GM12878 (cell line): ENCODE data around the gene ACSF2. TPM values are rescaled to one million over a fixed set of nuclear protein-coding genes. Genes with fewer than 3 reads are reported as not detected.

ENCODE experiments used
- ATAC-seq: fragments of 200-7000 bp; cut with Tn5 transposase; 3 replicates; pipeline ENCODE4 v1.9.1; 2020; ENCODE audit warnings: mild to moderate bottlenecking, moderate library complexity
- BruUV-seq: library from RNA; stranded (reverse); fragments of 400-500 nt; replicated peaks from 2 replicates; lab custom pipeline; 2021; lab: Mats Ljungman, UMichigan
- CTCF ChIA-PET: fragments of 300-600 bp; sonication (Branson Sonifier 250); formaldehyde crosslinking; extraction: SDS; loops from one replicate; lab custom pipeline; 2021; ENCODE audit warnings: inconsistent platforms; lab: Yijun Ruan, JAX
- POLR2A ChIA-PET: fragments of 350-600 bp; formaldehyde crosslinking; extraction: SDS; loops from one replicate; lab custom pipeline; 2021; ENCODE audit warnings: inconsistent platforms; lab: Charles Lee
- RAD21 ChIA-PET: fragments of 300-600 bp; sonication (Branson Sonifier 250); formaldehyde crosslinking; loops from one replicate; lab custom pipeline; 2023; ENCODE audit warnings: antibody characterized with exemption; ENCODE audit not compliant: unreplicated experiment; lab: Charles Lee
- SMC1A ChIA-PET: fragments of 300-600 bp; sonication (Branson Sonifier 250); formaldehyde crosslinking; loops from one replicate; lab custom pipeline; 2023; ENCODE audit not compliant: unreplicated experiment, uncharacterized antibody; lab: Charles Lee
- DNase-seq: peaks from one replicate; pipeline ENCODE4 v3.0.0-alpha.2; 2011; ENCODE audit warnings: low read depth, low spot score
- FAIRE-seq: peaks from 3 replicates; lab custom pipeline; 2011; peaks lifted over from hg19 to GRCh38; lab: Jason Lieb, UNC
- H2AFZ ChIP-seq: 2 replicates; pipeline ENCODE4 v1.6.0; 2011; ENCODE audit warnings: low read depth, low read length, control low read depth; ENCODE audit not compliant: control insufficient read depth
- H3K27ac ChIP-seq: 2 replicates; pipeline ENCODE4 v1.5.1; 2011; ENCODE audit warnings: control low read depth; ENCODE audit not compliant: control insufficient read depth, insufficient read depth
- H3K27me3 ChIP-seq, 2 experiments: replicated peaks in 1 of 2; 2 replicates each; pipeline versions ENCODE4 v1.6.0 to v1.6.1; 2011; ENCODE audit warnings: low read length in 1 of 2; ENCODE audit not compliant: control insufficient read depth in 2 of 2, insufficient read depth in 2 of 2
- H3K36me3 ChIP-seq, 2 experiments: 2 replicates each; pipeline ENCODE4 v1.5.1; 2011; ENCODE audit warnings: low read length in 1 of 2; ENCODE audit not compliant: control insufficient read depth in 2 of 2, insufficient read depth in 2 of 2
- H3K4me1 ChIP-seq: 2 replicates; pipeline ENCODE4 v1.6.1; 2011; ENCODE audit warnings: mild to moderate bottlenecking, low read length, moderate library complexity, mixed read lengths; ENCODE audit not compliant: control insufficient read depth, insufficient read depth
- H3K4me2 ChIP-seq: 2 replicates; pipeline ENCODE4 v1.6.0; 2011; ENCODE audit warnings: control low read depth; ENCODE audit not compliant: control insufficient read depth, insufficient read depth
- H3K4me3 ChIP-seq: fragments of 200-600 bp; sonication (generic); 2 replicates; pipeline ENCODE4 v1.5.1; 2016
- H3K79me2 ChIP-seq: 2 replicates; pipeline ENCODE4 v1.6.0; 2011; ENCODE audit warnings: low read length; ENCODE audit not compliant: control insufficient read depth, insufficient read depth
- H3K9ac ChIP-seq: 2 replicates; pipeline ENCODE4 v1.8.0; 2011; ENCODE audit warnings: low read length, control low read depth, mixed read lengths; ENCODE audit not compliant: control insufficient read depth, insufficient read depth
- H3K9me3 ChIP-seq: replicated peaks from 3 replicates; pipeline ENCODE4 v1.5.1; 2011; ENCODE audit warnings: mild to moderate bottlenecking, low read length; ENCODE audit not compliant: control insufficient read depth, insufficient read depth
- H4K20me1 ChIP-seq: 2 replicates; pipeline ENCODE4 v1.6.0; 2011; ENCODE audit not compliant: control insufficient read depth, insufficient read depth
- ATF7 ChIP-seq: fragments of 450-650 bp; IDR thresholded peaks from 2 replicates; pipeline ENCODE4 v1.6.1; 2016; ENCODE audit warnings: low read depth, mild to moderate bottlenecking
- BRCA1 ChIP-seq: IDR thresholded peaks from 2 replicates; pipeline ENCODE4 v1.6.1; 2011; ENCODE audit warnings: low read depth, low read length, improper control_type of control experiment
- EZH2 ChIP-seq: IDR thresholded peaks from 2 replicates; pipeline ENCODE4 v1.6.1; 2012; ENCODE audit warnings: low read depth, mild to moderate bottlenecking, control low read depth, inconsistent platforms, low read length, borderline replicate concordance; ENCODE audit not compliant: control insufficient read depth
- IRF5 ChIP-seq: fragments of 450-650 bp; IDR thresholded peaks from 2 replicates; pipeline ENCODE4 v1.6.1; 2017; ENCODE audit warnings: borderline replicate concordance
- MEF2A ChIP-seq: IDR thresholded peaks from 2 replicates; pipeline ENCODE4 v1.6.1; 2011; ENCODE audit warnings: low read depth, mild to moderate bottlenecking, low read length, moderate library complexity; ENCODE audit not compliant: insufficient read depth
- POLR2A ChIP-seq: IDR thresholded peaks from 2 replicates; pipeline ENCODE4 v1.6.1; 2011; ENCODE audit warnings: low read depth, mild to moderate bottlenecking, low read length
- POLR2AphosphoS2 ChIP-seq: IDR thresholded peaks from 2 replicates; pipeline ENCODE4 v1.6.1; 2011; ENCODE audit warnings: low read depth, mild to moderate bottlenecking, low read length, improper control_type of control experiment, moderate library complexity
- RELA ChIP-seq: fragments of 450-650 bp; IDR thresholded peaks from 2 replicates; pipeline ENCODE4 v1.8.0; 2014; ENCODE audit warnings: borderline replicate concordance; ENCODE audit not compliant: partially characterized antibody
- ZNF274 ChIP-seq: IDR thresholded peaks from one replicate; pipeline ENCODE4 v1.8.0; 2011; ENCODE audit not compliant: insufficient read length, insufficient read depth
- ZNF384 ChIP-seq: IDR thresholded peaks from 2 replicates; pipeline ENCODE4 v1.6.1; 2012; ENCODE audit warnings: low read depth, mild to moderate bottlenecking, low read length, improper control_type of control experiment, borderline replicate concordance
- WGBS: methylation state at CpG from one replicate; pipeline ENCODE4 v1.1.6; 2016; ENCODE audit warnings: low lambda C conversion rate; ENCODE audit not compliant: insufficient replicate concordance, insufficient coverage; ENCODE audit errors: missing lambda C conversion rate; 5-methylcytosine and 5-hydroxymethylcytosine counted together
- in situ Hi-C: fragments of 300-500 bp; cut with MboI; formaldehyde crosslinking; loops from 9 replicates; pipeline ENCODE4 v1.14.3; 2018; ENCODE audit warnings: mixed read lengths
- intact Hi-C: fragments of 100-400 bp; cut with micrococcal nuclease; formaldehyde crosslinking; loops from one replicate; pipeline ENCODE4 v1.14.2; 2022; ENCODE audit not compliant: unreplicated experiment
- polyA plus RNA-seq, 11 experiments: library from polyadenylated mRNA; depleted of rRNA in 4 of 11; unstranded in 6 of 11; stranded (reverse) in 5 of 11; fragments of >200 nt; fragmentation: Nextera tagmentation in 4 of 11; fragmentation: Illumina TruSeq in 1 of 11; extraction: Ambion mirVana in 4 of 11; extraction: Trizol in 1 of 11; gene quantifications; 1 replicate in 1 of 11; 2 replicates in 10 of 11; pipeline versions ENCODE4 v1.2.1 to v1.2.3, GENCODE V29; 2011 to 2016; ENCODE audit warnings: inconsistent platforms in 2 of 11, missing spikeins in 2 of 11, low read depth in 1 of 11
- total RNA-seq, 4 experiments: library from RNA; depleted of rRNA in 3 of 4; stranded (reverse); fragments of >200 nt in 3 of 4; fragmentation: Illumina TruSeq in 1 of 4; extraction: Trizol in 1 of 4; gene quantifications; 2 replicates each; pipeline versions ENCODE4 v1.2.1 to v1.2.3, GENCODE V29; 2013 to 2021
- TF ChIP-seq, protein P1 (sequence below): fragments of 450-650 bp; formaldehyde crosslinking; IDR thresholded peaks from 2 replicates; pipeline ENCODE4 v1.5.0; 2022; ENCODE audit warnings: mild to moderate bottlenecking, missing genetic modification characterization
- TF ChIP-seq, protein P2 (sequence below): IDR thresholded peaks from 2 replicates; pipeline ENCODE4 v1.6.1; 2011; ENCODE audit warnings: low read depth, low read length, improper control_type of control experiment, borderline replicate concordance

Gene ACSF2
- total and polyA plus RNA-seq, 10 of the 15 experiments (the other 5 are each of a cell fraction or from before 2014, with no cell fraction given), result 7.1 to 32.8 (median 16.8) TPM

- TF ChIP-seq, protein P1, sequence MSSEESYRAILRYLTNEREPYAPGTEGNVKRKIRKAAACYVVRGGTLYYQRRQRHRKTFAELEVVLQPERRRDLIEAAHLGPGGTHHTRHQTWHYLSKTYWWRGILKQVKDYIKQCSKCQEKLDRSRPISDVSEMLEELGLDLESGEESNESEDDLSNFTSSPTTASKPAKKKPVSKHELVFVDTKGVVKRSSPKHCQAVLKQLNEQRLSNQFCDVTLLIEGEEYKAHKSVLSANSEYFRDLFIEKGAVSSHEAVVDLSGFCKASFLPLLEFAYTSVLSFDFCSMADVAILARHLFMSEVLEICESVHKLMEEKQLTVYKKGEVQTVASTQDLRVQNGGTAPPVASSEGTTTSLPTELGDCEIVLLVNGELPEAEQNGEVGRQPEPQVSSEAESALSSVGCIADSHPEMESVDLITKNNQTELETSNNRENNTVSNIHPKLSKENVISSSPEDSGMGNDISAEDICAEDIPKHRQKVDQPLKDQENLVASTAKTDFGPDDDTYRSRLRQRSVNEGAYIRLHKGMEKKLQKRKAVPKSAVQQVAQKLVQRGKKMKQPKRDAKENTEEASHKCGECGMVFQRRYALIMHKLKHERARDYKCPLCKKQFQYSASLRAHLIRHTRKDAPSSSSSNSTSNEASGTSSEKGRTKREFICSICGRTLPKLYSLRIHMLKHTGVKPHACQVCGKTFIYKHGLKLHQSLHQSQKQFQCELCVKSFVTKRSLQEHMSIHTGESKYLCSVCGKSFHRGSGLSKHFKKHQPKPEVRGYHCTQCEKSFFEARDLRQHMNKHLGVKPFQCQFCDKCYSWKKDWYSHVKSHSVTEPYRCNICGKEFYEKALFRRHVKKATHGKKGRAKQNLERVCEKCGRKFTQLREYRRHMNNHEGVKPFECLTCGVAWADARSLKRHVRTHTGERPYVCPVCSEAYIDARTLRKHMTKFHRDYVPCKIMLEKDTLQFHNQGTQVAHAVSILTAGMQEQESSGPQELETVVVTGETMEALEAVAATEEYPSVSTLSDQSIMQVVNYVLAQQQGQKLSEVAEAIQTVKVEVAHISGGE (CRISPR knock-in tag), result no peak
- TF ChIP-seq, all 136 proteins: peak for 2
These were observed 33.4 kb upstream of the ACSF2 start (continued) for GRCh38 chr17:50392621-50393020.

- 82% methylated on average over 5 of the region's 5 CpGs for WGBS
- H3K9me3 ChIP-seq, result no peaks in the 10 kb centered on the region
- intact Hi-C loops, result no loop called here
- no TSS peak for BruUV-seq
- peaks cover 37% of the 10 kb centered on the region for H3K79me2 ChIP-seq
- H4K20me1 ChIP-seq, result no peaks in the 10 kb centered on the region
- TF ChIP-seq POLR2A (no peak; the same call in 1 of the 2 replicates), EZH2 (no peak), POLR2AphosphoS2 (no peak), RELA (no peak), MEF2A (no peak), BRCA1 (no peak), ZNF384 (no peak), IRF5 (no peak), ATF7 (no peak), ZNF274 (no peak)
- TF ChIP-seq, protein P2, sequence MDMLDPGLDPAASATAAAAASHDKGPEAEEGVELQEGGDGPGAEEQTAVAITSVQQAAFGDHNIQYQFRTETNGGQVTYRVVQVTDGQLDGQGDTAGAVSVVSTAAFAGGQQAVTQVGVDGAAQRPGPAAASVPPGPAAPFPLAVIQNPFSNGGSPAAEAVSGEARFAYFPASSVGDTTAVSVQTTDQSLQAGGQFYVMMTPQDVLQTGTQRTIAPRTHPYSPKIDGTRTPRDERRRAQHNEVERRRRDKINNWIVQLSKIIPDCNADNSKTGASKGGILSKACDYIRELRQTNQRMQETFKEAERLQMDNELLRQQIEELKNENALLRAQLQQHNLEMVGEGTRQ, result no peak
- H3K9ac ChIP-seq, result no peak overlapping the region
- H3K4me2 ChIP-seq, result no peak overlapping the region
- ATAC-seq (no peak), DNase-seq (no peak), FAIRE-seq (no peak)
- ChIA-PET POLR2A (no interaction called here), SMC1A (interaction anchor here (1.2 to 1.6 kb wide), 3 partner anchors 12 to 34 kb away, joined by 3 to 5 read pairs (median 4); no protein-coding TSS in a partner anchor), RAD21 (no interaction called here), CTCF (interaction anchor here (0.8 to 2.4 kb wide), 2 partner anchors 32 to 359 kb away, joined by 3 to 12 read pairs; no protein-coding TSS in a partner anchor)
- H2AFZ ChIP-seq, result no peak overlapping the region
- H3K4me3 ChIP-seq, result no peak overlapping the region
- no peaks in the 10 kb centered on the region for H3K27me3 ChIP-seq
- peaks cover 16% of the 10 kb centered on the region for H3K4me1 ChIP-seq
- H3K36me3 ChIP-seq, result peaks cover 22 to 34% of the 10 kb centered on the region in 2 experiments
- H3K27ac ChIP-seq, result no peak overlapping the region
- in situ Hi-C loops, result no loop called here
These were observed 32.3 kb upstream of the ACSF2 start for GRCh38 chr17:50393700-50394099.
